Coronary artery (tissue), 2 donors: ENCODE results near the gene TTC7B.

Experiments used
- DNase-seq: peaks from one replicate; pipeline ENCODE4 v3.0.0-alpha.2; 2017; ENCODE audit warnings: low spot score
- H3K27ac ChIP-seq, 2 donors: fragments of 200-600 bp; sonication (generic); one replicate each; pipeline ENCODE4 v1.5.1; 2016 to 2019
- H3K4me3 ChIP-seq: fragments of 200-600 bp; sonication (generic); 2 replicates; pipeline ENCODE4 v1.5.1; 2016; ENCODE audit warnings: mild to moderate bottlenecking, moderate library complexity
- CTCF ChIP-seq: fragments of 200-600 bp; sonication (generic); IDR thresholded peaks from one replicate; pipeline ENCODE4 v1.5.1; 2019; ENCODE audit warnings: antibody characterized with exemption

The TTC7B gene

GRCh38 chr14:90758028-90758889 is 58.0 kb downstream of the TTC7B start:
- Histone ChIP-seq H3K27ac (peak overlapping the region; percentile 93 to 94), H3K4me3 (peak overlapping the region; percentile 75)
- peak; percentile 94 for DNase-seq
- peak; percentile 83 for TF ChIP-seq CTCF

GRCh38 chr14:90757452-90757851 is 58.8 kb downstream of the TTC7B start:
- H3K27ac ChIP-seq = peak overlapping the region in 1 of 2 donors; percentile 94
- no peak for DNase-seq
- no peak for TF ChIP-seq CTCF
- no peak overlapping the region for H3K4me3 ChIP-seq

GRCh38 chr14:90756755-90757345 is 59.4 kb downstream of the TTC7B start:
- Histone ChIP-seq H3K4me3 (no peak overlapping the region), H3K27ac (no peak overlapping the region)
- no peak for TF ChIP-seq CTCF
- no peak for DNase-seq

GRCh38 chr14:90755661-90756304 is 60.4 kb downstream of the TTC7B start:
- no peak overlapping the region for H3K27ac ChIP-seq
- DNase-seq = no peak

GRCh38 chr14:90753456-90754005 is 62.7 kb downstream of the TTC7B start:
- no peak for DNase-seq
- no peak for TF ChIP-seq CTCF
- Histone ChIP-seq H3K4me3 (no peak overlapping the region), H3K27ac (no peak overlapping the region)

More at GRCh38 chr14:90755661-90756304, 60.4 kb downstream of the TTC7B start:
- no peak for TF ChIP-seq CTCF
- no peak overlapping the region for H3K4me3 ChIP-seq

- Histone ChIP-seq H3K27ac (no peak overlapping the region), H3K4me3 (no peak overlapping the region)
- no peak for TF ChIP-seq CTCF
- DNase-seq = no peak
These were observed 65.5 kb downstream of the TTC7B start for GRCh38 chr14:90750701-90751100.
